ENCODE data around the gene LKAAEAR1. TPM values are rescaled to one million over a fixed set of nuclear protein-coding genes. Genes with fewer than 3 reads are reported as not detected.
"Not testable (repeated sequence)": the region's sequence is repeated elsewhere in the genome, so short reads cannot be mapped to it uniquely, and the experiment has no call there.

Gene LKAAEAR1
- total RNA-seq, 4 donors from 2014 or later, result not detected

GRCh38 chr20:64091770-64092169, 7.6 kb upstream of the LKAAEAR1 start:
- peaks cover 6% of the 10 kb centered on the region for H3K27me3 ChIP-seq
- no peaks in the 10 kb centered on the region for H3K36me3 ChIP-seq
- DNase-seq (ENCODE audit: low spot score in 2 of 2), result no peak
- no peaks in the 10 kb centered on the region for H3K4me1 ChIP-seq
- H3K4me3 ChIP-seq, result no peak overlapping the region
- H3K27ac ChIP-seq, result no peak overlapping the region
- TF ChIP-seq, protein P1, sequence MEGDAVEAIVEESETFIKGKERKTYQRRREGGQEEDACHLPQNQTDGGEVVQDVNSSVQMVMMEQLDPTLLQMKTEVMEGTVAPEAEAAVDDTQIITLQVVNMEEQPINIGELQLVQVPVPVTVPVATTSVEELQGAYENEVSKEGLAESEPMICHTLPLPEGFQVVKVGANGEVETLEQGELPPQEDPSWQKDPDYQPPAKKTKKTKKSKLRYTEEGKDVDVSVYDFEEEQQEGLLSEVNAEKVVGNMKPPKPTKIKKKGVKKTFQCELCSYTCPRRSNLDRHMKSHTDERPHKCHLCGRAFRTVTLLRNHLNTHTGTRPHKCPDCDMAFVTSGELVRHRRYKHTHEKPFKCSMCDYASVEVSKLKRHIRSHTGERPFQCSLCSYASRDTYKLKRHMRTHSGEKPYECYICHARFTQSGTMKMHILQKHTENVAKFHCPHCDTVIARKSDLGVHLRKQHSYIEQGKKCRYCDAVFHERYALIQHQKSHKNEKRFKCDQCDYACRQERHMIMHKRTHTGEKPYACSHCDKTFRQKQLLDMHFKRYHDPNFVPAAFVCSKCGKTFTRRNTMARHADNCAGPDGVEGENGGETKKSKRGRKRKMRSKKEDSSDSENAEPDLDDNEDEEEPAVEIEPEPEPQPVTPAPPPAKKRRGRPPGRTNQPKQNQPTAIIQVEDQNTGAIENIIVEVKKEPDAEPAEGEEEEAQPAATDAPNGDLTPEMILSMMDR (IDR thresholded peaks at IDR 0.05), result no peak
- TF ChIP-seq EP300 (IDR thresholded peaks at IDR 0.05), result no peak
- no peak for TF ChIP-seq POLR2A (IDR thresholded peaks at IDR 0.05)
- no peak for TF ChIP-seq POLR2AphosphoS5 (IDR thresholded peaks at IDR 0.05)
- H3K9me3 ChIP-seq, result no peaks in the 10 kb centered on the region
- 25% methylated on average over 8 of the region's 16 CpGs for WGBS

DNA sequence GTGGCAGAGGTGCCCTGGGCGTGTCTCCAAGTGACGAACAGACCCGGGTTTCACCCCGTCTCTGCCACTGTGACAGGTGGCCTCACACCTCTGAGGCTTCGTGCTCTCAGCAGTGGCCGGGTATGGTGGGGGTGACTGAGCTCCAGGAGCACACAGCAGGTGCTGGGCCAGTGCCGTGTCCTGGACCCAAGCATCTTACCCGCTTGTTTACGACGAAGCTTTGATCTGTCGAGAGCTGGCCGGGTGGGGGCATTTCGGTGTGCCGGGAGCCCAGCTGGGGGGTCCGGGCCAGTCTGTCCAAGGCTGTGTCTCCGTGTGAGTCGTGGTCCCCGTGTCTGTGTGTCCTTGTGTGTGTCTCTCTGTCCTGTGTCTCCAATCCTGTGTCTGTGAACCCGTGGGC, 7.1 kb upstream of the LKAAEAR1 start:
- no peak overlapping the region for H3K4me3 ChIP-seq
- no peak overlapping the region for H3K27ac ChIP-seq
- 69% methylated on average over 14 of the region's 19 CpGs for WGBS
- no peaks in the 10 kb centered on the region for H3K36me3 ChIP-seq
- no peak for DNase-seq (ENCODE audit: low spot score in 2 of 2)
- no peaks in the 10 kb centered on the region for H3K9me3 ChIP-seq
- H3K4me1 ChIP-seq, result no peaks in the 10 kb centered on the region
- no peak for TF ChIP-seq EP300 (IDR thresholded peaks at IDR 0.05)
- H3K27me3 ChIP-seq, result peaks cover 6% of the 10 kb centered on the region

DNA sequence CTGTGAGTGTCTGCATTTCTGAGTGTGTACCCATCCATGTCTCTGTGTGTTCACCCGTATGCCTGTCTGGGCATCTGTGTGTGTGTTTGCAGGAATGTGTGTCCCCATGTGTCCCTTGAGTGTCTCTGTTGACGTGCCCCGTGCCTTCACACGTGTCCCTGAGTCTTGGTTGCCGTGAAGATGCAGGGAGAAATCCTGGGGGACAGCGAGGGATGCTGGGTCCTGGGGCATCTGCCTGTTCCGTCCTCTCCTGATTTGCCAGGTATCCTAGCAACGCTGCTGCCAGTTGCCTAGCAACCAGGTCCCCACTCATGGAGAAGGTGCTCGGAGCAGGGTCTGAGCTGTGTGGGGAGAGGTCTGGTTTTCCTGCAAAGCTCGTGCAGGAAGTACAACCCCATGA, 6.0 kb upstream of the LKAAEAR1 start:
- Histone ChIP-seq H3K4me3 (no peak overlapping the region), H3K27ac (no peak overlapping the region), H3K36me3 (no peaks in the 10 kb centered on the region), H3K27me3 (peaks cover 2% of the 10 kb centered on the region), H3K9me3 (no peaks in the 10 kb centered on the region), H3K4me1 (no peaks in the 10 kb centered on the region)
- no peak for DNase-seq (ENCODE audit: low spot score in 2 of 2)
- 72% methylated on average over 9 of the region's 10 CpGs for WGBS
- TF ChIP-seq EP300 (IDR thresholded peaks at IDR 0.05), result no peak
- TF ChIP-seq, protein P1 (IDR thresholded peaks at IDR 0.05), result no peak

GRCh38 chr20:64088586-64088985, 4.4 kb upstream of the LKAAEAR1 start:
- DNase-seq (ENCODE audit: low spot score in 2 of 2); H3K9me3 ChIP-seq; H3K4me3 ChIP-seq; H3K27ac ChIP-seq; H3K36me3 ChIP-seq: not testable (repeated sequence)
- Histone ChIP-seq H3K27me3 (peaks cover 17% of the 10 kb centered on the region), H3K4me1 (peaks cover 13% of the 10 kb centered on the region)

- H3K27me3 ChIP-seq, result peaks cover 17% of the 10 kb centered on the region
- H3K4me3 ChIP-seq; H3K9me3 ChIP-seq; H3K36me3 ChIP-seq; DNase-seq (ENCODE audit: low spot score in 2 of 2); H3K27ac ChIP-seq: not testable (repeated sequence)
- 90% methylated on average over 7 of the region's 36 CpGs for WGBS
- H3K4me1 ChIP-seq, result peaks cover 22% of the 10 kb centered on the region
These were observed 3.1 kb upstream of the LKAAEAR1 start for GRCh38 chr20:64087226-64087825.

DNA sequence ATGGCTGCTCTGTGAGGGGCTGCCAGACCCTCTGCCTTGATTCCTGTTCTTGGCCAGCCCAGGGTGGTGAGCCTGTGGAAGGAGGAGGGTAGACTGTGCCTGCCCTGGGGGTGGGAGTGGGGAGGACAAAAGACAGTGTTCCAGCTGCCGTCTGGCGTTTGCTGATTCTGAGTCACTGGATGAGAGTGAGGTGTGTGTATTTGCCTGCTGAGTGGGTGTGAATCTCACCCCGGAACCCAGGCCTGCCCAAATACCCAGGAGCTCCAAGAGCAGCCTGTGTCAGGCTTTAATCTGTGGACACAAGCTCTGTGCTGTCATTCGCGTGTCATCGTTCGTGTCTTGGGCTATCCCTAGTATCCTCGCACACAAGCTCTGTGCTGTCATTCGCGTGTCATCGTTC, 2.6 kb upstream of the LKAAEAR1 start:
- Histone ChIP-seq H3K27me3 (peaks cover 17% of the 10 kb centered on the region), H3K27ac (no peak overlapping the region), H3K9me3 (no peaks in the 10 kb centered on the region), H3K36me3 (no peaks in the 10 kb centered on the region), H3K4me1 (peaks cover 22% of the 10 kb centered on the region), H3K4me3 (no peak overlapping the region)
- no peak for DNase-seq (ENCODE audit: low spot score in 2 of 2)
- TF ChIP-seq EP300 (IDR thresholded peaks at IDR 0.05), result no peak
- no peak for TF ChIP-seq POLR2A (IDR thresholded peaks at IDR 0.05)
- TF ChIP-seq, protein P1 (IDR thresholded peaks at IDR 0.05), result no peak
- TF ChIP-seq POLR2AphosphoS5 (IDR thresholded peaks at IDR 0.05), result no peak
- 83% methylated on average over 7 of the region's 11 CpGs for WGBS

GRCh38 chr20:64084685-64085152, 521 bp upstream of the LKAAEAR1 start:
- WGBS, result 0% methylated on average over 1 of the region's 23 CpGs
- no peak for DNase-seq (ENCODE audit: low spot score in 2 of 2)
- TF ChIP-seq EP300 (IDR thresholded peaks at IDR 0.05) (no peak), POLR2A (IDR thresholded peaks at IDR 0.05) (no peak), POLR2AphosphoS5 (IDR thresholded peaks at IDR 0.05) (no peak)
- TF ChIP-seq, protein P1 (IDR thresholded peaks at IDR 0.05), result no peak

More at GRCh38 chr20:64084685-64085152, 521 bp upstream of the LKAAEAR1 start:
- H3K9me3 ChIP-seq, result no peaks in the 10 kb centered on the region
- H3K36me3 ChIP-seq, result no peaks in the 10 kb centered on the region
- no peak overlapping the region for H3K4me3 ChIP-seq
- H3K27me3 ChIP-seq, result peaks cover 17% of the 10 kb centered on the region
- H3K27ac ChIP-seq, result no peak overlapping the region
- peaks cover 27% of the 10 kb centered on the region for H3K4me1 ChIP-seq
